ENCODE measurements around the gene RPS6KA6. TPM values are rescaled to one million over a fixed set of nuclear protein-coding genes. Genes with fewer than 3 reads are reported as not detected.
"Not testable (repeated sequence)": the region's sequence is repeated elsewhere in the genome, so short reads cannot be mapped to it uniquely, and the experiment has no call there.

The RPS6KA6 gene
- total RNA-seq, 1 donor from 2014 or later: 26.8 TPM

- no peak for DNase-seq
Measured at GRCh38 chrX:84162401-84162800, 25.6 kb downstream of the RPS6KA6 start.

- no peak for DNase-seq
Measured at GRCh38 chrX:84161641-84162040, 26.4 kb downstream of the RPS6KA6 start.

GRCh38 chrX:84160736-84161135, 27.3 kb downstream of the RPS6KA6 start:
- DNase-seq: no peak

- DNase-seq: no peak
Measured at GRCh38 chrX:84156821-84157220, 31.2 kb downstream of the RPS6KA6 start.

- no peak for DNase-seq
Measured at GRCh38 chrX:84155938-84156337, 32.1 kb downstream of the RPS6KA6 start.

GRCh38 chrX:84153538-84153937, 34.5 kb downstream of the RPS6KA6 start:
- DNase-seq: no peak

GRCh38 chrX:84144991-84145390, 43.0 kb downstream of the RPS6KA6 start:
- no peak for DNase-seq

- no peak for DNase-seq
Measured at GRCh38 chrX:84144281-84144680, 43.7 kb downstream of the RPS6KA6 start.

- no peak for DNase-seq
Measured at GRCh38 chrX:84133023-84133422, 55.0 kb downstream of the RPS6KA6 start.

GRCh38 chrX:84123585-84123984, 64.4 kb downstream of the RPS6KA6 start:
- no peak for DNase-seq

- DNase-seq: no peak
Measured at GRCh38 chrX:84118769-84119168, 69.2 kb downstream of the RPS6KA6 start.

GRCh38 chrX:84118315-84118714, 69.7 kb downstream of the RPS6KA6 start:
- no peak for DNase-seq

GRCh38 chrX:84108584-84108983, 79.4 kb downstream of the RPS6KA6 start:
- DNase-seq: no peak

GRCh38 chrX:84099120-84099519, 88.9 kb downstream of the RPS6KA6 start:
- no peak for DNase-seq

GRCh38 chrX:84079479-84080197, 108.4 kb downstream of the RPS6KA6 start:
- DNase-seq: not testable (repeated sequence)

- DNase-seq: no peak
Measured at GRCh38 chrX:84078991-84079390, 109.0 kb downstream of the RPS6KA6 start.

GRCh38 chrX:84064814-84065213, 123.2 kb downstream of the RPS6KA6 start:
- DNase-seq: no peak

GRCh38 chrX:84064164-84064563, 123.8 kb downstream of the RPS6KA6 start:
- DNase-seq: no peak

- no peak for DNase-seq
Measured at GRCh38 chrX:84047339-84047738, 140.7 kb downstream of the RPS6KA6 start.

- DNase-seq: no peak
Measured at GRCh38 chrX:84046403-84046984, 141.5 kb downstream of the RPS6KA6 start.

GRCh38 chrX:84044051-84044450, 143.9 kb downstream of the RPS6KA6 start:
- DNase-seq: no peak
